HG03280 (cell line): ENCODE measurements around the gene ANKRD65.
"Not testable (repeated sequence)": the region's sequence is repeated elsewhere in the genome, so short reads cannot be mapped to it uniquely, and the experiment has no call there.

ENCODE experiments used
- ATAC-seq: cut with Tn5 transposase; IDR thresholded peaks from one replicate; pipeline ENCODE4 v1.9.1; 2021; ENCODE audit warnings: mild to moderate bottlenecking, moderate library complexity; ENCODE audit not compliant: unreplicated experiment

ANKRD65 gene

GRCh38 chr1:1421147-1421906, at the start of gene ANKRD65:
Gene ANKRD65, minus strand, starts transcription at chr1:1421276. Its CDS starts 271 bp downstream, at chr1:1421005.
- no peak for ATAC-seq

- ATAC-seq: not testable (repeated sequence)
Observed at GRCh38 chr1:1468196-1468985, 47.3 kb upstream of the ANKRD65 start.

DNA sequence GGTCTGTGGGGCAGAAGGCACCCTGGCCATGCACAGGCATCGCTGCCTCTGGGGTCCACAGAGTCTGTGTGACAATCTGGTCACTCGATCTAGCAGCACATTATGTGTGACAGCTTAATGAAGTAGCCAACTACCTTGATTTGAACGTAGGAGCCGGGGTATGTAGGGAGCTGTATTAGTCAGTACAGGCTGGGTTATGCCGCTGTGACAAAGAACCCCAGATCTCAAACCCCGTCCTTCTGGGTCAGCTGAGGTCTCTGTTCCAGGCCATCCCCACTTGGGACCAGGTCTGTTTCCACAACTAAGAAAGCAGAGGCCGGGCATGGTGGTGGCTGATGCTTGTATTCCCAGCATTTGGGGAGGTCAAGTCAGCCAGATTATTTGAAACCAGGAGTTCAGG, 42.2 kb upstream of the ANKRD65 start:
- no peak for ATAC-seq

DNA sequence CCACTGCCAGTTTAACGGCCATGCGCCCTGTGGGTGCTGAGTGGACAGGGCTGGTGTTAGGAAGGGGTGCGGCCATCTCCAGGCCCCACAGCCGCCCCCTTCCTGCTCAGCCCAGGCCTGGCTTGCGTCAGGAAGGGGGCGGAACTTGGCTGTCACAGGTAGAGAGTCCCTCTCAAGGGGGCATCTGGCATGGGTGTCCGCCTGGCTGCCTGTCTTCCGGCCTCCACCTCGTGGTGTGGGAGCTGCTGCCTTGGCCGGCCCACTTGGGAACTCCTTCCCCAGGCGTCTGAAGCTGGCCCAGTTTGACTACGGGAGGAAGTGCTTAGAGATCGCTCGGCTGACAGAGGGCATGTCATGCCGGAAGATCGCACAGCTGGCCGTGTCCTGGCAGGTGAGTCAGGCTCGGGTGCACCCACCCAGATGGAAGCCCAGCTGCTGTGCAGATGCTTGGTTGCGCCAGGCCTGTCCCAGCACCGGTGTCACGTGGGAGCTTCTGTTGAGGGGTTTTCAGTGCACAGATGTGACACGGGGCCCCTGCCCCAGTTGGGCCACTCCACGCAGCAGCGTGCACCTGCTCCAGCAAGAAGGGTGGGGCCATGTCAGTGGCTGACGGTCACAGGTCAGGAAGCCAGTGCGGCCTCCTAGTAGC, 41.4 kb upstream of the ANKRD65 start:
- peak; percentile 48 for ATAC-seq

- ATAC-seq: peak; percentile 20
Observed at GRCh38 chr1:1461721-1462317, 40.7 kb upstream of the ANKRD65 start.

GRCh38 chr1:1460540-1461130, 39.6 kb upstream of the ANKRD65 start:
- no peak for ATAC-seq

DNA sequence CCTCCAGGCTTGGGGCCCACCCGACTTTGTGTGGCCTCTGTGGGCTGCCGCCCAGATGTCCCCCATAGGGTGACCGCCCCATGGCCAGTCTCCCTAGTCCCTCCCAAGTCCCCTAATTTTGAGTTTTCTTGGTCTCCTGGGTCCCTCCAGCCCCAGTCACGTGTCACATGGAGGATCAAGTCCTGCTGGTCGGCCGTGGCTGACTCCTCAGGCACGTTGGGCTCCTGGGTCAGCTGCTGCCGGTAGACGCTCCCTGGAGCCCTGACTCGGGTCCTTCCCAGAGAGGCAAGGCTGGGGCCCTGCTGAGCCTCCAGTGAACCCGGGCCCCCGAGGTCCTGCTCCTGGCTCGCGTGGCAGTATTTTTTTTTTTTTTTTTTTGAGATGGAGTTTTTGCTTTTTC, 38.6 kb upstream of the ANKRD65 start:
- ATAC-seq: not testable (repeated sequence)

GRCh38 chr1:1459156-1459555, 38.1 kb upstream of the ANKRD65 start:
- not testable (repeated sequence) for ATAC-seq

DNA sequence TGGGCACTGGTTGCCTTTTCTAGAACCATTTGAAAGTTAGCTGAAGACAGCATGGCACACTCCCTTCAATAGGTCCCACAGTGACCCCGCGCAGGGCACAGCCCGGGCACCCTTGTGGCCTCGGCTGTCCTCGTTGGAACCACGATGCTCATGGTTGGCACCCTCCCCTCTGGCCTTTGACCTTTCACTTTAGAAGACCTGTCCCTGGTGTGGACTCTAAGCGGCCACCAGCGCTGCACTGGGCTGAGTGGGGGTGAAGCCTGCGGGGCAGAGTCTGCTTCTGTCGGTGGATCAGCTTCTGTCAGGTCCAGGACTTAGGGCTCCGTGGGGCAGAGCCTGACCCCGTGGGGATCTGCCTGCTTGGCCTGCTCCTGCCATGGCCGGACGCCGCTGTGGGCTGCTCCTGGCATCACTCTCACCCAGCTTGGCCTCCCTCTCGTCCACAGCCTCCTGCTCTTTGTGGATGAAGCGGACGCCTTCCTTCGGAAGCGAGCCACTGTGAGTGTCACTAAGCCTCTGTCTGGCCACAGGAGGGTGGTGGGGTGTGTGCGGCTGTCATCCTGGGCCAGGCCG, 35.7 kb upstream of the ANKRD65 start:
- not testable (repeated sequence) for ATAC-seq

GRCh38 chr1:1455934-1456333, 34.9 kb upstream of the ANKRD65 start:
- ATAC-seq: not testable (repeated sequence)

DNA sequence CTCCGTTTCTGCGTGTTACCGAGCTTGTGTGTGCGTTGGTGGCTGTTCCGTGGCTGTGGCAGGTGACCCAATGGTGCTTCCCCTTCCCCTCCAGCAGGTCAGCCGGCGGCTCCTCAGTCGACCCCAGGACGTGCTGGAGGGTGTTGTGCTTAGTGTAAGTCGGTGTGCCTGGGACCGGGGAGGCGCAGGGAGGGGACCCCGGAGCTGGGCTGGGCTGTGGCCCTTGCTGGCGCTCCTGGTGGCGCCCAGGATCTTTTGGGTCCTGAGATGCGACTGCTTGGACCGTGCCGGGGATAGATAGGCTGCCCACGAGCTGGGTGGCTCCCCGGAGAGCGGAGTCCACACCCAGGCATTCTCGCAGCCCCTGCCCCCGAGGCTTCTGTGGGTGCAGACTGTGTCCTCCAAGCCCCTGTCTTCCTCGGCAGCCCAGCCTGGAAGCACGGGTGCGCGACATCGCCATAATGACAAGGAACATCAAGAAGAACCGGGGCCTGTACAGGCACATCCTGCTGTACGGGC, 34.3 kb upstream of the ANKRD65 start:
- no peak for ATAC-seq

GRCh38 chr1:1454286-1455056, 33.4 kb upstream of the ANKRD65 start:
- not testable (repeated sequence) for ATAC-seq

- no peak for ATAC-seq
Observed at GRCh38 chr1:1452882-1453281, 31.8 kb upstream of the ANKRD65 start.

- ATAC-seq: not testable (repeated sequence)
Observed at GRCh38 chr1:1452365-1452739, 31.3 kb upstream of the ANKRD65 start.

DNA sequence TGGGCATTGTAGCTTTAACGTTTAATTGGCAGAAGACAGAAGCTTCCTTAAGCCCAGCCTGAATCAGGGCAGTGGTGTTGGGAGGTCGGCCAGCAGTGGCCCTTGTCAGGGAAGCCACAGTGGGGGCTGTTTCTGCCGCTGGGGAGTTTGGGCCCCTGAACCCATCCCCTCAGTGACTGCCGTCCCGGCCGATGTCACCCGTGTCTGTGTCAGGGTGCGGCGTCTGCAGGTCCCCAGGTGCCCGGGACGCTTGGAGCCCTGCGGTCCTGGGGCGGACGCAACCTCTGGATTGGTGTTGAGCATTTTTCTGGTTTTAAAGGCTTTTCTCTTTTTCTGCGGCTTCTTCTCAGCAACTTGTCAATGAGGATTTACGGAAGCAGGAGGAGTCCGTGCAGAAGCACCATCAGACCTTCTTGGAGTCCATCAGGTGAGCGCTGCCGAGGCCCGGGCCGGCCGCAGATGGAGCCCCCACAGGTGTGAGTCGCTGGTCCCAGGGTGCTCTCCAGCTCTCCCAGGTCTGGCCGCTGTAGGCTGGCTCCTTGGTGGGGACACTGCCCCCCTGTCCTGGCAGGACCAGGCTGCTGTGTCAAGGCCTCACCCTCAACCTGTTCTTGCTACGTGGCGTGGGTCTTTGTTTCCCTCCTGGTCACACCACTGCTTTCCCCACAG, 30.8 kb upstream of the ANKRD65 start:
- ATAC-seq: no peak

DNA sequence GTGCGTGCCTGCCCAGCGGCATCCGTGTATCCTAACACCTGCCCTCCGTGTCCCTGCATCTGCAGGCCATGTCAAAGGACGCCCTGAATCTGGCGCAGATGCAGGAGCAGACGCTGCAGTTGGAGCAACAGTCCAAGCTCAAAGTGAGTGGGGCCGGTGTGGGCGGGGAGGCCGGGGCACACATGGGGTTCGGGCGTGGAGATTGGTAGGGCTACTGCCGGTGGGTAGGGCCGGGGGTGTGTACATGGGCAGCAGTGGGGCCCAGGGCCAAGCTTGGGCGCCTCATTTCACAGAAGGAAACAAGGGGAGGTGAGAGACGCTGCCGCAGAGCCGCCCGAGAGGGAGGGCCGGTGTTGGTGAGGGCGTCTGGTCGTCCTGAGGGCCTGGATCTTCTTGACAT, 29.5 kb upstream of the ANKRD65 start:
- ATAC-seq: not testable (repeated sequence)

- ATAC-seq: no peak
Observed at GRCh38 chr1:1449099-1449739, 28.1 kb upstream of the ANKRD65 start, which contains the start of gene ATAD3C. Gene ATAD3C, plus strand, starts transcription at chr1:1449689. Its CDS starts 995 bp downstream, at chr1:1450684.

DNA sequence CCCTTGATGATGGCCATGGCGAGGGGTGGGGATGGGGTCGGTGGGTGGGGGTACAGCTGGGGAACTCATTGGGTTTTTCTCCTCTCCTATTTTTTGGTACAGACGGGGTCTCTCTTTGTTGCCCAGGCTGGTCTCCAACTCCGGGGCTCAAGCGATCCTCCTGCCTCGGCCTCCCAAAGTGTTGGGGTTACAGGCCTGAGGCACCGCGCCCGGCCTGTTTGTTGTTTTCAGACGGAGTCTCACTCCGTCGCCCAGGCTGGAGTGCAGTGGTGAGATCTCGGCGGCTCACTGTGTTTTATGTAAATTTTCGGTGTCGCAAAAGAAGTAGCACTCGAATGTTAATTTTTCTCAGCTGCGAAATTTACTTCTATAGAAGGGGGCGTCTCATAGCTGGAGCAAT, 25.6 kb upstream of the ANKRD65 start:
- not testable (repeated sequence) for ATAC-seq
